ENCODE results near the gene OR10H3.

GRCh38 chr19:15769586-15769985 lies 31.8 kb downstream of the OR10H3 start:
- TF ChIP-seq TARDBP (IDR thresholded peaks at IDR 0.05) (no peak), ARNT (IDR thresholded peaks at IDR 0.05) (no peak), ELF4 (IDR thresholded peaks at IDR 0.05) (no peak)
